Measurements from ENCODE around the gene ABCC1.

GRCh38 chr16:16184594-16184993 is 235.2 kb downstream of the ABCC1 start:
- TF ChIP-seq CTCF (IDR thresholded peaks at IDR 0.05) (no peak), ZFX (IDR thresholded peaks at IDR 0.05; ENCODE audit: borderline replicate concordance) (no peak)

Data from 22Rv1 (cell line).